Anterior cingulate cortex (tissue), 58 donors: ENCODE results near the gene DBF4B.
A peak's percentile ranks its signal among the peaks of the same experiment; 100 is the strongest.

Experiments used
- DNase-seq, 58 donors: peaks; one replicate each; lab custom pipeline; 2025; lab: John Stamatoyannopoulos, UW

Gene DBF4B

DNA sequence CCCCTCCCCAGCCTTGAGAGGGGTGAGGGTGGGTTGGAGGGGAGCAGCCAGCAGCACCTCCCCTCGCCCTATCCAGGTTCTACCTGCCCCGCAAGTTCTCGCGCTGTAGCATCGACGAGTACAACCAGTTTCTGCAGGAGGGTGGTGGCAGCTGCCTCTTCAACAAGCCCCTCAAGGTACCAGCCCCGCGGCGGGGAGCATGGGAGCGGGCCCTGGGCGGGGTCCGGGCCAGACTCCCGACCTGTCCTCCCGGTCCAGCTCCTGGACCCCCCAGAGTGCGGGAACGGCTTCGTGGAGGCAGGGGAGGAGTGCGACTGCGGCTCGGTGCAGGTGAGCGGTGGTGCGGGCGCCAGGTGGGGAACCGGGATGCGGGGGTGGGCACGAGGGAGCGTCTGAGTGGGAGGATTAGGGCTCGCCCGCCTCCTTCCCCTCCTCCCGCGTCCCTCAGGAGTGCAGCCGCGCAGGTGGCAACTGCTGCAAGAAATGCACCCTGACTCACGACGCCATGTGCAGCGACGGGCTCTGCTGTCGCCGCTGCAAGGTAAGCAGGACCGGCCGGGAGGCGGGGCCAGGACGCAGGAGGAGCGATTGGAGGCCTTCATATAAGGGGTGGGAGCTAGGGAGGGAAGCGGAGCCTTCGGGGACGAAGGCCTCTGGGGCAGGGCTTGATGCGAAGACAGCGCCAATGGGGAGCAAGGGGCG, 66.8 kb downstream of the DBF4B start:
- peak in 57 of 58 donors; percentile 36 to 98 (median 92) for DNase-seq

DNA sequence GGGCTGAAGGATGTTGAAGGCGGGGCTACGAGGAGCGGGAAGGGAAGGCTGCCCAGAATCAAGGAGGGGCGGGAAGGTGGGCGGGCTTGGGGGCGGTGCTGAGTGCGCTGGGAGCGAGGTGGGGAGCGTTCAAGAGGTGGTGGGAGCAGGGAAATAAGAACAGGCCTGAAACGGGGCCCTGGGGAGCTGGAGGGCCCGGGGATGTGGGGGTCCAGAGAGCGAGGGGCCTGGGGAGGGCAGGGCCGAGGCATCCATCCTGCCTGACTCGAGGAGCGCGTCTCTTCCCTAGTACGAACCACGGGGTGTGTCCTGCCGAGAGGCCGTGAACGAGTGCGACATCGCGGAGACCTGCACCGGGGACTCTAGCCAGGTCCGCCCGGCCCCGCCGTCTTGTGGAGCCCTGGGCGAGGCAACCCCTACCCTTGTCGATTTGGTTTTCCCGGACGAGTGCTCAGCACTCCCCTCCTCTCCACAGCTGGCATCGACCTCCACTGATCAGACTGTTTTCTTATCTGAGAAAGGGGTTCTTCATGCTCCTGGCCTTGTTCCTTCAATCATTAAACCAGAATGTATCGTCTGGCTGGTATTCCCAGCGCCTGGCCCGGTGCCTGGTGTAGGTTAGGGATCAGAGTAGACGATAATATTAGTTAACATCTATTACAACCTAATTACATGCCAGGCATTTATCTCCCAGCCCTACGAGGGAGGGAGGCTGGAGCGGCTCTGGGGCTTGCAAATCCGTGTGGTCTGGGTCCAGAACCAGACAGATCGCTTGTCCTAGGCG, 67.6 kb downstream of the DBF4B start:
- DNase-seq, result peak in 2 of 58 donors; percentile 32 to 61

DNA sequence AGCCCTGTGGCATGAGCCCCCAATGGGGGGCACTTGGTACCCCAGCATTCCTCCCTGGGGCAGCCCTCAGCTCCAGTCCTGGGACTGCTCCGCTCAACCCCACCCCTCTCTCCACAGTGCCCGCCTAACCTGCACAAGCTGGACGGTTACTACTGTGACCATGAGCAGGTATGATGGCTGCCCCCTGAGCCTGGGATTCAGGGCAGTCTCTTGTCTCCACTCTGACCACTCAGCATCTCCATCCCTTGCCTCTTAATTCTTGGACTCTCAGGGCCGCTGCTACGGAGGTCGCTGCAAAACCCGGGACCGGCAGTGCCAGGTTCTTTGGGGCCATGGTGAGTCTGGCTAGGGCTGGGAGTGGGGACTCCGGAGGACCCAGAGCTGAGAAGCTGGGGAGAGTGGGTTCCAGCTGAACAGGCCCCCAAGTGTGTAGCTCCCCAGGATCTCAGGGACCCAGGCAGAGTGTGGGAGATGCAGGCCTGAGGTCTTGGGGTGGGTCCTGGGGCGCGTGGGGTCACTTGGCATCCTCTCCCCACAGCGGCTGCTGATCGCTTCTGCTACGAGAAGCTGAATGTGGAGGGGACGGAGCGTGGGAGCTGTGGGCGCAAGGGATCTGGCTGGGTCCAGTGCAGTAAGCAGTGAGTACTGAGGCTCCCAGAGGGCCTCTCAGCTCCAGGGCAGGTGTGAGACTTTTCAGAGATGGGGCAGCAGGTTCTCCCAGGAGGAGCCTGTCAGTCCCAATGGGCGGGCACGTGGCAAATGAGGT, 68.3 kb downstream of the DBF4B start:
- DNase-seq, result no peak

DNA sequence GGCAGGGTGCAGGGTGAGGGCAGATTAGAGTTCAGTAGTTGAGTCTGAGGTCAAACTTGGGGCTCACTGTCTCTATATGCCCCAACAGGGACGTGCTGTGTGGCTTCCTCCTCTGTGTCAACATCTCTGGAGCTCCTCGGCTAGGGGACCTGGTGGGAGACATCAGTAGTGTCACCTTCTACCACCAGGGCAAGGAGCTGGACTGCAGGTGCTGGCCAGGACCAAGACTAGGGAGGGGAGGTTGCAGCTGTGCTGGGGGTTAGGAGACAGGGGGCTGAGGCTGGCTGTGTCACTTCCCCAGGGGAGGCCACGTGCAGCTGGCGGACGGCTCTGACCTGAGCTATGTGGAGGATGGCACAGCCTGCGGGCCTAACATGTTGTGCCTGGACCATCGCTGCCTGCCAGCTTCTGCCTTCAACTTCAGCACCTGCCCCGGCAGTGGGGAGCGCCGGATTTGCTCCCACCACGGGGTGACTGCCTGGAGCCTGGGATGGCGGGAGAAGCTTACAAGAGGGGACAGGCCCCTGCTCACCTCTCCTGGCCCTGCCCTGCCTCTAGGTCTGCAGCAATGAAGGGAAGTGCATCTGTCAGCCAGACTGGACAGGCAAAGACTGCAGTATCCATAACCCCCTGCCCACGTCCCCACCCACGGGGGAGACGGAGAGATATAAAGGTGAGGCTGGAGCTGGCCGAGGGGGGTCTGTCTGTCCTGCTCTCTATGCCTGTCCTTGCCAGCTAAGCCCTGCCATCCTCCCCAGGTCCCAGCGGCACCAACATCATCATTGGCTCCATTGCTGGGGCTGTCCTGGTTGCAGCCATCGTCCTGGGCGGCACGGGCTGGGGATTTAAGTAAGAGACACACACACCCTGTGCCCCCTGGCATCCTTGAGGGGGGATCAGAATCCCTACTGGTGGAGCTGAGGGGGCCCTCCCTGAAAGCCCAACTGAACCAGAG, 69.2 kb downstream of the DBF4B start:
- no peak for DNase-seq

DNA sequence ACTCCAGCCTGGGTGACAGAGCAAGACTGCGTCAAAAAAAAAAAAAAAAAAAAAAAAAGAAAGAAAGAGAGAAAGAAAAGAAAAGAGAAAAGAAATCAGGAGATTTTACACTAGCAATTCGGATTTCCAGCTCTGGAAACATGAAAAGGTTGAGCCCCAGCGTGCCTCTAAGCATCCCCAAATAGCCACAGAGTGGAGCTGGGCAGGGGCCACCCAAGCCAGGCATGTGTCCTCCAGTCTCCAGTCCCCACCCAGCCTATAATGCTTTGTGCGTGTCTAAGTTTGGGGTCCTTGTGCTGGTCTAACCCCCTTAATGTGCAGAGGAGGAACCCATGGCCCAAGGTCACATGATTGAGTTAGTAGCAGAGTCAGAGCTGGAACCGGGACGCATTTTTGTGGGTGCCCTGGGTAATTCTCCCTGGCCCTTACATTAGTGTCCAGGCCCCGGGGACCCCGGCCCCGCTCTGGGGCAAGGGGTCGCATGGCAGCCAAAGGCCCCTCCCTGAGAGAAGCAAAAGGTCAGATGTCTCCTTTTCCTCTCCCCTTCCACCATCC, 70.3 kb downstream of the DBF4B start:
- peak in 1 of 58 donors; percentile 82 for DNase-seq

DNA sequence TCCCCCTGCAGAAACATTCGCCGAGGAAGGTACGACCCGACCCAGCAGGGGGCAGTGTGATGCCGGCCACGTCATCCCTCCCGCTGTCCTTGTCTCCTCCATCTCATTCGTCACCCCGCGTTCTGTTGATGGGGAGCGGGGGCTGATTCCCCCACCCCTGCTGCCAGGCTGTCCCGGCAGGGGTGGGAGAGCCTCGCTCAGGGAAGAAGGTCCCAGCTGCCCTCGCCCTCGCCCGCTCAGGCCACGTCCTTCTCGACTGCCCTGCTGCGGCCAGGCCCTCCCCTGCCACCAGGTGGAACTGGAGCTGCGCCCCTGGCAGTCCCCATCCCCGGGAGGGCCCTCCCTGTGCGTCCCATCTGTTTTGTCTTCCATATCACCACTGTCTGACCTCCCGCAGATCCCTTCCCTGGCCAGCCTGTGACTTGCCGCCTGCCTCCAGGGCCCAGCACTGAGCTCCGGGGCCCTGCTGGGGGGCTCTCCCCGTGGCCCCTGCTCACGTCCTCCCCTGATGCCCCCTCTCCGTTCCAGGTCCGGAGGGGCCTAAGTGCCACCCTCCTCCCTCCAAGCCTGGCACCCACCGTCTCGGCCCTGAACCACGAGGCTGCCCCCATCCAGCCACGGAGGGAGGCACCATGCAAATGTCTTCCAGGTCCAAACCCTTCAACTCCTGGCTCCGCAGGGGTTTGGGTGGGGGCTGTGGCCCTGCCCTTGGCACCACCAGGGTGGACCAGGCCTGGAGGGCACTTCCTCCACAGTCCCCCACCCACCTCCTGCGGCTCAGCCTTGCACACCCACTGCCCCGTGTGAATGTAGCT, 71.0 kb downstream of the DBF4B start:
- peak in 56 of 58 donors; percentile 38 to 88 (median 68) for DNase-seq

DNA sequence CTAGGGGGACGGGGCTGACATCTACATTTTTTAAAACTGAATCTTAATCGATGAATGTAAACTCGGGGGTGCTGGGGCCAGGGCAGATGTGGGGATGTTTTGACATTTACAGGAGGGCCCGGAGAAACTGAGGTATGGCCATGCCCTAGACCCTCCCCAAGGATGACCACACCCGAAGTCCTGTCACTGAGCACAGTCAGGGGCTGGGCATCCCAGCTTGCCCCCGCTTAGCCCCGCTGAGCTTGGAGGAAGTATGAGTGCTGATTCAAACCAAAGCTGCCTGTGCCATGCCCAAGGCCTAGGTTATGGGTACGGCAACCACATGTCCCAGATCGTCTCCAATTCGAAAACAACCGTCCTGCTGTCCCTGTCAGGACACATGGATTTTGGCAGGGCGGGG, 71.7 kb downstream of the DBF4B start:
- no peak for DNase-seq

DNA sequence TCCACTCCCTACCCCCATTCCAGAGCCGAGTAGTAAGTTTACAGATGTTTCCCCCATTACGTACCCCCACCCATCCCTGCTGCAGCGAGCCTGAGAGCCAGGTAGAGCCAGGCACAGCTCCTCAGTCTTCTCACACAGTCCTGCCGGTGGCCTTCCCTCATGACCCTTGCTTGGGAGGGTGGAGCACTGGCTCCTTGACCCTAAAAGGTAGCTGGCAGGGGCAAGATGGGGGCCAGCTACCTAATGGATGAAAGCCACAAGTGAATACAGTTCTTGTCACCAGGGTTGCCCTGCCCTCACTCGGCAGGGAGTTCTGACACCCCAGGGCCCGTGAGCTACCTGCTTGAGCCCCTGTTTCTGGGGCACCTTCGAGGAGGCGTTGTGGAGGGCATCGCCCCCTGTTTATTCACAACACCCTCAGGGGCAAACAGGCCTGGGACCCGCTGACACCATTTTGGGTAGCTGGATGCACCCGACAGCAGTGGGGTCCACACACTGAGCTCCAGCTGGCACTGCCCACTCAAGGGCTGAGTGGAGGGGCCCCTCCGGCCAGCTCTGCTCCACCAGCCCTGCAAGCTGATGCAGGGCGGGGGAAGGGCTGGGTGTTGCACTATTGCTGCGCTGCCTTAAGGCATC, 72.5 kb downstream of the DBF4B start:
- DNase-seq, result no peak

DNA sequence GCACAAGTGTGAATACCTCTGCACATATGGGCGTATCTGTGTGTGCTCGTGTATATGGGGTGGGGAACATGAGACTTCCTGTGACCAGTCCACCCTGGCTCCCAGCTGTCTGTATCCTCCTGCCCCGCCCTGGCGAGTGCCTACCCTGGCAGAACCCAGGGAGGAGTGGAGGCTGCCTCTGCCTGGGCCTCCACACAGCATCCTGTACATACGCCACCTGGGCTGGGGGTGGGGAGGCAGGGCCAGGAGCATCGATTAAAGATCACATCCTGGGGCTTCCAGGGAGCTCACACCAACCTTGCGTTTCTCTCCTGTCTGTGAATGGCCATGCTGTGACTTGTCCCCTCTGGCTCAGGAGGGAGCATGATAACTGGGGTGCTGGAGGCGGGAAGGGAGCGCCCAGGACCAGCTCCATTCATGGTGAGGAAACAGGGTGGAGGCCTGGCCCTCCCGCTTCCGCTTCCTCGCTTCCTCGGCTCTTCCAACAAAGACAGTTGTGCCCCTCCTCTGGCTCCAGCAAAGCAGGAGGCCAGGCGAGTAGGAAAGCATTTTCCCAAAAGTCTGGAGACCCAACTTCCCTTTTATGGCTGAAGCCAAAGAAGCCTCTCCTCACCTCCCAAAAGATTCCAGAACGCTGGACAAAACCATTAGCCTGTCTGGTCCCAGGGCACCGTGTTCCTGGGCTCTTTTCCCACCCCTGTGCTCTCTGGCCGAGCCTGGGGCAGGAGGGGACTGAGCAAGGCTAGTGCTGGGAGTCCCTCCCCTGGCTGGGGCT, 73.3 kb downstream of the DBF4B start:
- no peak for DNase-seq

DNA sequence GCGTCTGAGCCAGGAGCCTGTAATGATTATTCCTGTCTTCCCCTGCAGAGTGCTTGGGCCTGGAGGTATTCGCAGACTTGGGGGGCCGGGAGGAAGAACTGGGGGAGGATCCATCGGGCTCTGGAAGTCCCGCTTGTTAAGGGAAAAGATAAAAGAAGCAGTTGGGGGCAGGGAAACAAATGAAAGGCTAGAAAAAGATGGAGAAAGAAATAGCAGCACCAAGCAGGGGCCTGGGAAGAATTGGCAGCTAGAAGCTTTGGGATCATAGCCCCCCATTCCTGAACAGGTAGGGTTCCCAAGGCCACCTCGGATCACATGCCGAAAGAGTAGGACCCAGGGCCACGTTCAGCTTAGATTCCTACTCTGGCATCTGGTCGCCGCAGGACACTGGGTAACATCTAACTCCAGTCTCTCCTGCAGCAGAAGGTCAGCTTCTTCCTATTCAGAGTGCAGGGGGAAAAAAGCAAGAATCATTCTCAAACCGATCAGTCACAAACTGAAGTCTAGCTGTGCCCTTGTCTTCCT, 73.9 kb downstream of the DBF4B start:
- no peak for DNase-seq

DNA sequence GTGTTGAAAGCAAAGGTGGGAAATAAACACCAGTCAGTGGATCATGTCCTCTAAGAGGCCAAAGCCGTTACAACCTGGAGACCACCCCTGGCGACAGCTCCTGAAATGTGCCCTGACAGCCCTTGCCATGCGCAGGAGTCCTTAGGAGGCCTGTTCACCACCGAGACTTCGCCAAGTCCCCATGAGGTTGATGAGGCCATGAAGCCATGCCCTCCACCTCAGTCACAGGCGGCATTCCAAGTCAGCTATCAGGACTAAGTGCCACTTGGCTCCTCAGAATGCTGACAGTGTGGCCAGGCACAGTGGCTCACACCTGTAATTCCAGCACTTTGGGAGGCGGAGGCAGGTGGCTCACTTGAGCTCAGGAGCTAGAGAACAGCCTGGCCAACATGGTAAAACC, 77.5 kb downstream of the DBF4B start:
- no peak for DNase-seq

DNA sequence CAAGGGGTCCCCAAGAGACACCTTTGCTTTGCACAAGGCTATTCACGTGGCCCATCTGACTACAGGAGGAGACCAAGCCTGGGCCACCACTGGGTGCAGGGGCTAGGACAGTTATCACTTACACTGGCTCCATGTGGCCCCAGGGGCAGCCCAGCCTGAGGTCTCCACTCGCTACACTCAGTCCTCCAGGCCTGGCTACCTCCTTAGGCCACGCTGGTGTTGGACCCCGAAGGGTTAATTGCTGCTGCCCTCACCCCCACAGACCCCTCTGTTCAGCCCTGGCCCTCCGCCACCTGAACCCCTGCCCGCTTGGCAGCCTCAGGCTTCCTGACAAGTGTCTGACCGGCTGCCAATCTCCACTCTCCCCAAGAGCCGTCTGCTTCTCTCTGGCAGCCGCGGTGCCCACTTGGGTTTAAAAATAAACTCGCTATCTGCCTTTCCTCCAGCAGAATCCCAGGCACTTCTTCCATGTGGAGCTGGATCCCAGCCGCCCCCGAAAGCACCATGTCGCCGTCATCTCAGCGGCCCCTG, 78.2 kb downstream of the DBF4B start:
- DNase-seq, result peak in 40 of 58 donors; percentile 16 to 74 (median 42)

DNA sequence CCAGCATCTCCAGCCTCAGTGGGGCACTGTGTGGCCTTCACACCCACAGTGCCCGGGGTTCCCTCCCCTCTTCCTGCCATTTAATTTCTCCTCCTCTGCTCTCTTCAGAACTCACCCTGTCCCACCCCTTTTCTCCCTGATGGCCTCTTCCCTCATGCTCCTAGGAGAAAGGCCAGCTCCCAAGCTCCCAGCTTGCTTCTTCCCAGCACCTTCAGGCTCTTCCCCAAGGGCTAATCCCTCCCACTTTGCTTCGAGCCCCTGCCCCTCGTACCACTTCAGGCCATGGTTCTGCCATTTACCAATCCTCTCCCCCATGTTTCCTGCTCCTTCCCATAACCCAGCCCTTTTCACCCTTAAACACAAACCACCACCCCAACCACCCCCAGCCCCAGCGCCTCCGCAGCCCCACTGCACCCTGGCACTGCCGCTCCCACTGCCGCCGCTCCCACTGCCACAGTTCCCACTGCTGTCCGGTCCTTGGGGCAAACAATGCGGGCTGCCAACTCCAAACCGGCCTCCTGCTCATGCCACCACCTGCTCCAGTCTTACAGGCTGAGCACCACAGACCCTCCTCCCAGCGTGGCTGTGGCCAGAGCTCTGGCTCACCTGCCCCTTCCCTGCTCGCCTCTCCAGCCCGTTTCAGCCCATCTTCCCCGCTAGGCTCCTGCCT, 78.9 kb downstream of the DBF4B start:
- DNase-seq, result no peak

DNA sequence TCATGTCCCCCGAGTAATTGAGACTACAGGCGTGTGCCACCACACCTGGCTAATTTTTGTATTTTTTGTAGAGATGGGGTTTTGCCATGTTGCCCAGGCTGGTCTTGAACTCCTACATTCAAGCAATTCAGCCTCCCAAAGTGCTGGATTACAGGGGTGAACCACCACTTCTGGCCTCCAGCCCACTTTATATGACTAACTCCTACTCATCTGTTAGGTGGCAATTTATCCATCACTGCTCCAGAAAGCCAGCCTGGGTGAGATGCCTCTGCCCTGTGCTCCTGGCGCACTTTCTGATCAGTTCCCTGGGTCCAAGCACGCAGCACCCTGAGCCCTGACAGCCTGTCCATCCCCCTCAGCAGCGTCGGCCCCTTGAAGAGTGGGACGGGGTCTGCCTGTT, 79.7 kb downstream of the DBF4B start:
- no peak for DNase-seq

DNA sequence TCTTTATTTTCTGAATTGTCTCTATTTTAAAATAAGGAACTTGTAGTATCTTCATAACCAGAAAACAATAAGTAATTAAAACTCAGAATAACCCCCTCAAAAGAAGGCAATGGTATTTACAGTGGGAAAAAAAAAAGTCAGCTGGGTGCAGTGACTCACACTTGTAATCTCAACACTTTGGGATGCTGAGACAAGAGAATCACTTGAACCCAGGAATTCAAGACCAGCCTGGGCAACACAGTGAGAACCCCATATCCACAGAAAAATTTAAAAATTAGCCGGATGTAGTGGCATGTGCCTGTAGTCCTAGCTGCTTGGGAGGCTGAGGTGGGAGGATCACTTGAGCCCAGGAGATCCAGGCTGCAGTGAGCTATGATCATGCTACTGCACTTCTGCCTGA, 83.8 kb downstream of the DBF4B start:
- DNase-seq, result no peak
